H1 (cell line): Measurements from ENCODE around the gene SUSD6. TPM values are rescaled to one million over a fixed set of nuclear protein-coding genes. Genes with fewer than 3 reads are reported as not detected.

ENCODE experiments used
- CTCF ChIA-PET: fragments of 300-600 bp; sonication (Branson Sonifier 250); formaldehyde crosslinking; loops from one replicate; lab custom pipeline; 2021; ENCODE audit not compliant: partially characterized antibody; lab: Charles Lee
- POLR2A ChIA-PET: fragments of 300-600 bp; sonication (Branson Sonifier 250); formaldehyde crosslinking; loops from one replicate; lab custom pipeline; 2021; ENCODE audit warnings: inconsistent platforms; ENCODE audit not compliant: partially characterized antibody; lab: Charles Lee
- DNase-seq, 2 experiments: peaks; one replicate each; pipeline versions ENCODE4 v3.0.0 to v3.0.0-alpha.2; 2010 to 2022; ENCODE audit warnings: low spot score in 2 of 2, low read depth in 1 of 2, mixed read lengths in 1 of 2
- FAIRE-seq: peaks from 2 replicates; lab custom pipeline; 2011; peaks lifted over from hg19 to GRCh38; lab: Jason Lieb, UNC
- H2AFZ ChIP-seq: 2 replicates; pipeline ENCODE4 v1.8.1; 2012; ENCODE audit warnings: low read length, inconsistent platforms
- H2AK5ac ChIP-seq: 2 replicates; pipeline ENCODE4 v1.6.1; 2013; ENCODE audit warnings: low read depth, low read length
- H2BK120ac ChIP-seq: replicated peaks from 2 replicates; pipeline ENCODE3; 2013; ENCODE audit warnings: low read depth, low read length, inconsistent platforms
- H2BK12ac ChIP-seq: 2 replicates; pipeline ENCODE4 v1.6.1; 2013; ENCODE audit warnings: low read depth, low read length
- H2BK15ac ChIP-seq: 2 replicates; pipeline ENCODE4 v1.6.1; 2013; ENCODE audit warnings: low read length
- H2BK20ac ChIP-seq: 2 replicates; pipeline ENCODE4 v1.6.1; 2013; ENCODE audit warnings: low read length
- H2BK5ac ChIP-seq: 2 replicates; pipeline ENCODE4 v1.6.1; 2013; ENCODE audit warnings: low read depth, low read length
- H3K14ac ChIP-seq: 2 replicates; pipeline ENCODE4 v1.6.1; 2013; ENCODE audit warnings: inconsistent platforms; ENCODE audit not compliant: insufficient read length
- H3K18ac ChIP-seq: 2 replicates; pipeline ENCODE4 v1.6.1; 2013; ENCODE audit warnings: low read length; ENCODE audit errors: extremely low read depth
- H3K23ac ChIP-seq: 2 replicates; pipeline ENCODE4 v1.6.1; 2013; ENCODE audit warnings: inconsistent platforms; ENCODE audit not compliant: insufficient read length
- H3K23me2 ChIP-seq: 2 replicates; pipeline ENCODE4 v1.6.1; 2013; ENCODE audit warnings: low read depth, low read length
- H3K27ac ChIP-seq: 2 replicates; pipeline ENCODE4 v1.6.1; 2011; ENCODE audit warnings: low read depth, low read length, inconsistent platforms
- H3K27me3 ChIP-seq, 4 experiments: replicated peaks in 1 of 4; 1 replicate in 1 of 4; 2 replicates in 3 of 4; pipeline versions ENCODE4 v1.6.1 to v1.8.1; 2011 to 2013; ENCODE audit warnings: low read length in 3 of 4, mild to moderate bottlenecking in 3 of 4, inconsistent platforms in 2 of 4, mixed read lengths in 2 of 4, moderate library complexity in 1 of 4; ENCODE audit not compliant: control insufficient read depth in 3 of 4, insufficient read depth in 3 of 4; ENCODE audit errors: extremely low read depth in 1 of 4
- H3K36me3 ChIP-seq, 4 experiments: 2 replicates each; pipeline versions ENCODE4 v1.6.1 to v1.8.1; 2011 to 2013; ENCODE audit warnings: mild to moderate bottlenecking in 4 of 4, low read length in 3 of 4, moderate library complexity in 2 of 4, control low read depth in 1 of 4, inconsistent platforms in 1 of 4; ENCODE audit not compliant: insufficient read depth in 4 of 4, control insufficient read depth in 2 of 4
- H3K4ac ChIP-seq: replicated peaks from 2 replicates; pipeline ENCODE3; 2013; ENCODE audit warnings: low read length, low read depth, mixed read lengths, inconsistent platforms; ENCODE audit not compliant: insufficient read length
- H3K4me1 ChIP-seq, 4 experiments: replicated peaks in 1 of 4; 1 replicate in 1 of 4; 2 replicates in 3 of 4; pipeline versions ENCODE4 v1.6.1 to v1.8.1; 2011 to 2013; ENCODE audit warnings: low read length in 3 of 4, inconsistent platforms in 2 of 4, mixed read lengths in 1 of 4; ENCODE audit not compliant: insufficient read depth in 4 of 4, control insufficient read depth in 3 of 4
- H3K4me2 ChIP-seq, 2 experiments: 2 replicates each; pipeline versions ENCODE4 v1.6.1 to v1.8.1; 2011 to 2013; ENCODE audit warnings: low read depth in 2 of 2, low read length in 2 of 2, control low read depth in 1 of 2, inconsistent platforms in 1 of 2, mild to moderate bottlenecking in 1 of 2; ENCODE audit not compliant: insufficient read depth in 1 of 2
- H3K4me3 ChIP-seq, 4 experiments: fragments of 200-600, 300-600 bp in 1 of 4; sonication (generic), shearing (Covaris generic), sonication (Bioruptor Twin) in 1 of 4; 2 replicates each; pipeline versions ENCODE4 v1.5.1 to v1.8.1; 2011 to 2016; ENCODE audit warnings: low read length in 4 of 4, low read depth in 3 of 4, control low read depth in 2 of 4, inconsistent platforms in 2 of 4, mild to moderate bottlenecking in 2 of 4, mixed read lengths in 1 of 4, moderate library complexity in 1 of 4; ENCODE audit not compliant: insufficient read depth in 2 of 4; ENCODE audit errors: extremely low read depth in 1 of 4
- H3K56ac ChIP-seq: replicated peaks from 2 replicates; pipeline ENCODE3; 2013; ENCODE audit warnings: low read depth, mild to moderate bottlenecking, mixed read lengths, low read length, inconsistent platforms; ENCODE audit not compliant: insufficient read length
- H3K79me1 ChIP-seq: 2 replicates; pipeline ENCODE4 v1.6.1; 2013; ENCODE audit warnings: low read depth, low read length, control low read depth
- H3K79me2 ChIP-seq, 2 experiments: 2 replicates each; pipeline versions ENCODE4 v1.6.1 to v1.8.1; 2012 to 2013; ENCODE audit warnings: low read length in 2 of 2, mild to moderate bottlenecking in 2 of 2, inconsistent platforms in 1 of 2; ENCODE audit not compliant: insufficient read depth in 2 of 2, control insufficient read depth in 1 of 2
- H3K9ac ChIP-seq, 4 experiments: replicated peaks in 1 of 4; 1 replicate in 1 of 4; 2 replicates in 3 of 4; pipeline versions ENCODE4 v1.6.1 to v1.8.1; 2011 to 2013; ENCODE audit warnings: low read depth in 3 of 4, low read length in 3 of 4, control low read depth in 2 of 4, mild to moderate bottlenecking in 2 of 4, moderate library complexity in 2 of 4, inconsistent platforms in 1 of 4; ENCODE audit errors: extremely low read depth in 1 of 4
- H3K9me3 ChIP-seq, 2 experiments: 2 replicates each; pipeline versions ENCODE4 v1.6.1 to v1.8.1; 2012 to 2013; ENCODE audit warnings: mild to moderate bottlenecking in 2 of 2, moderate library complexity in 2 of 2, control low read depth in 1 of 2, inconsistent platforms in 1 of 2, low read depth in 1 of 2, low read length in 1 of 2, mixed read lengths in 1 of 2; ENCODE audit not compliant: insufficient read depth in 2 of 2
- H4K20me1 ChIP-seq, 2 experiments: replicated peaks in 1 of 2; 2 replicates each; pipeline versions ENCODE3 to v1.8.1; 2011 to 2013; ENCODE audit warnings: inconsistent platforms in 2 of 2, low read length in 2 of 2, mild to moderate bottlenecking in 1 of 2; ENCODE audit not compliant: insufficient read depth in 2 of 2, control insufficient read depth in 1 of 2
- H4K5ac ChIP-seq: 2 replicates; pipeline ENCODE4 v1.6.1; 2013; ENCODE audit warnings: low read length, low read depth, mixed read lengths, inconsistent platforms; ENCODE audit not compliant: insufficient read length
- H4K8ac ChIP-seq: 2 replicates; pipeline ENCODE4 v1.8.0; 2013; ENCODE audit warnings: mild to moderate bottlenecking, moderate library complexity, low read length, inconsistent platforms; ENCODE audit not compliant: insufficient read depth; ENCODE audit errors: extremely low read depth
- H4K91ac ChIP-seq: replicated peaks from 2 replicates; pipeline ENCODE3; 2013; ENCODE audit warnings: low read length, mixed read lengths, inconsistent platforms; ENCODE audit not compliant: insufficient read length
- ATF3 ChIP-seq: IDR thresholded peaks from 2 replicates; pipeline ENCODE4 v1.6.1; 2011; ENCODE audit warnings: low read depth, mild to moderate bottlenecking, low read length; ENCODE audit not compliant: insufficient read depth
- CTBP2 ChIP-seq: IDR thresholded peaks from 2 replicates; pipeline ENCODE4 v1.7.0; 2011; ENCODE audit warnings: borderline replicate concordance, mild to moderate bottlenecking, moderate library complexity, mixed read lengths, low read length; ENCODE audit not compliant: insufficient read depth, insufficient read length
- EGR1 ChIP-seq: IDR thresholded peaks from 2 replicates; pipeline ENCODE4 v1.6.1; 2011; ENCODE audit warnings: low read depth, low read length, borderline replicate concordance
- GABPA ChIP-seq: IDR thresholded peaks from 2 replicates; pipeline ENCODE4 v1.6.1; 2011; ENCODE audit warnings: mild to moderate bottlenecking, low read length, moderate library complexity, borderline replicate concordance; ENCODE audit not compliant: insufficient read depth
- HDAC2 ChIP-seq, 2 experiments: fragments of 300-600 bp in 1 of 2; sonication (generic) in 1 of 2; IDR thresholded peaks; 2 replicates each; pipeline ENCODE4 v1.6.1; 2011 to 2012; ENCODE audit warnings: low read depth in 2 of 2, low read length in 2 of 2, mild to moderate bottlenecking in 2 of 2, moderate library complexity in 2 of 2, borderline replicate concordance in 1 of 2, inconsistent platforms in 1 of 2
- MAX ChIP-seq: IDR thresholded peaks from 2 replicates; pipeline ENCODE4 v1.6.1; 2012; ENCODE audit warnings: inconsistent platforms
- RFX5 ChIP-seq: IDR thresholded peaks from 2 replicates; pipeline ENCODE4 v1.6.1; 2011; ENCODE audit warnings: low read depth, low read length, improper control_type of control experiment, borderline replicate concordance
- TAF7 ChIP-seq: optimal IDR thresholded peaks from 2 replicates; pipeline ENCODE3; 2011; ENCODE audit warnings: low read depth, mild to moderate bottlenecking, inconsistent platforms, low read length, moderate library complexity, borderline replicate concordance
- ZNF274 ChIP-seq: IDR thresholded peaks from 2 replicates; pipeline ENCODE4 v1.7.0; 2012; ENCODE audit warnings: low read length, borderline replicate concordance; ENCODE audit errors: extremely low read depth
- WGBS, 2 experiments: shearing (Covaris generic) in 1 of 2; methylation state at CpG; one replicate each; pipeline versions ENCODE4 v1.1.6 to v1.1.7; 2013 to 2015; ENCODE audit warnings: low lambda C conversion rate in 2 of 2, mixed read lengths in 2 of 2, inconsistent platforms in 1 of 2, low coverage in 1 of 2, missing lambda C conversion rate in 1 of 2; ENCODE audit not compliant: insufficient replicate concordance in 2 of 2, insufficient coverage in 1 of 2, insufficient read length in 1 of 2; ENCODE audit errors: extremely low coverage in 1 of 2, missing lambda C conversion rate in 1 of 2; 5-methylcytosine and 5-hydroxymethylcytosine counted together
- polyA plus RNA-seq, 7 experiments: library from polyadenylated mRNA; depleted of rRNA in 3 of 7; stranded (reverse) in 5 of 7; unstranded in 2 of 7; fragments of >200 nt in 5 of 7; fragments of 200-250 nt in 2 of 7; gene quantifications; 1 replicate in 5 of 7; 2 replicates in 1 of 7; 4 replicates in 1 of 7; pipeline versions ENCODE4 v1.2.1 to v1.2.3, GENCODE V29; 2011 to 2013; ENCODE audit warnings: missing spikeins in 2 of 7, mixed read lengths in 2 of 7
- total RNA-seq: library from RNA; stranded (reverse); fragmentation: NEBNext Ultra II Directional; extraction: Animal tissue kit (Norgen Biotek cat#: 25700); gene quantifications from 2 replicates; pipeline ENCODE4 v1.2.1, GENCODE V29; 2021

The SUSD6 gene
- total and polyA plus RNA-seq, 2 of the 8 experiments (the other 6 are each of a cell fraction or from before 2014, with no cell fraction given), result 3.0 to 3.8 TPM

GRCh38 chr14:69670093-69670492, 58.7 kb downstream of the SUSD6 start:
- H2BK15ac ChIP-seq, result no peak overlapping the region
- H4K8ac ChIP-seq, result no peak overlapping the region
- no peak overlapping the region for H3K23ac ChIP-seq
- no peak overlapping the region for H3K56ac ChIP-seq
- H2AFZ ChIP-seq, result no peak overlapping the region
- H3K9me3 ChIP-seq, result no peaks in the 10 kb centered on the region
- DNase-seq (no peak), FAIRE-seq (no peak)
- H3K79me1 ChIP-seq, result 0 out of 2 replicates have a peak, but pooled peaks cover 2% of the 10 kb centered on the region
- no peak overlapping the region for H3K4me2 ChIP-seq
- H2BK5ac ChIP-seq, result no peak overlapping the region
- no peaks in the 10 kb centered on the region for H3K79me2 ChIP-seq
- H3K14ac ChIP-seq, result no peak overlapping the region
- no peak overlapping the region for H4K91ac ChIP-seq
- H2BK12ac ChIP-seq, result no peak overlapping the region
- ChIA-PET POLR2A (interaction anchor here (1.3 kb wide), 1 partner anchor 13 kb away, joined by 4 read pairs; no protein-coding TSS in a partner anchor), CTCF (interaction anchor here (1.2 to 1.6 kb wide), 3 partner anchors 9 to 32 kb away, joined by 3 to 4 read pairs (median 3); no protein-coding TSS in a partner anchor)
- no peak overlapping the region for H3K27ac ChIP-seq
- no peak overlapping the region for H3K9ac ChIP-seq
- no peak overlapping the region for H3K4me3 ChIP-seq
- H3K23me2 ChIP-seq, result no peaks in the 10 kb centered on the region
- H2AK5ac ChIP-seq, result no peak overlapping the region
- H3K18ac ChIP-seq, result no peak overlapping the region
- no peak overlapping the region for H2BK20ac ChIP-seq
- H4K20me1 ChIP-seq, result peaks cover 0 to 1% of the 10 kb centered on the region in 2 experiments
- no peak overlapping the region for H4K5ac ChIP-seq
- no peak overlapping the region for H3K4ac ChIP-seq
- peaks cover 0 to 5% (median 4%) of the 10 kb centered on the region in 4 experiments; a peak in 3 of 7 replicates for H3K4me1 ChIP-seq
- H3K27me3 ChIP-seq, result no peaks in the 10 kb centered on the region
- WGBS, 2 experiments, result 82% methylated on average over 1 of the region's 1 CpG; no CpG with 5 or more reads in 1 of the 2 experiments
- H2BK120ac ChIP-seq, result no peak overlapping the region
- H3K36me3 ChIP-seq, result no peaks in the 10 kb centered on the region; a peak in 1 of 8 replicates
- TF ChIP-seq GABPA, result no peak
- no peak for TF ChIP-seq MAX
- no peak for TF ChIP-seq HDAC2 (IDR thresholded peaks at IDR 0.05; ENCODE audit: borderline replicate concordance in 1 of 2, low read depth in 2 of 2, low read length in 2 of 2)
- no peak for TF ChIP-seq ATF3
- no peak for TF ChIP-seq EGR1
- no peak for TF ChIP-seq ZNF274
- TF ChIP-seq RFX5, result no peak
- TF ChIP-seq TAF7, result no peak
- TF ChIP-seq CTBP2, result no peak
